GM12864 (cell line): ENCODE measurements around the gene PTPRT.

Experiments
- DNase-seq: peaks from one replicate; pipeline ENCODE4 v3.0.0-alpha.2; 2011; ENCODE audit warnings: low read depth
- H3K4me3 ChIP-seq: 2 replicates; pipeline ENCODE4 v1.5.1; 2011; ENCODE audit warnings: mild to moderate bottlenecking, low read depth, low read length, control low read depth
- CTCF ChIP-seq: IDR thresholded peaks from 2 replicates; pipeline ENCODE4 v1.5.1; 2011; ENCODE audit warnings: low read depth, mild to moderate bottlenecking, moderate library complexity, low read length, control low read depth, inconsistent platforms; ENCODE audit errors: missing control alignments

The PTPRT gene

GRCh38 chr20:42873259-42873658, 316.4 kb downstream of the PTPRT start:
- no peak overlapping the region for H3K4me3 ChIP-seq
- DNase-seq: no peak
- no peak for TF ChIP-seq CTCF

- TF ChIP-seq CTCF: no peak
- H3K4me3 ChIP-seq: no peak overlapping the region
- DNase-seq: no peak
Measured at GRCh38 chr20:42864116-42864515, 325.6 kb downstream of the PTPRT start.

GRCh38 chr20:42862446-42862845, 327.3 kb downstream of the PTPRT start:
- no peak for TF ChIP-seq CTCF
- no peak overlapping the region for H3K4me3 ChIP-seq
- DNase-seq: no peak

- no peak overlapping the region for H3K4me3 ChIP-seq
- no peak for TF ChIP-seq CTCF
- no peak for DNase-seq
Measured at GRCh38 chr20:42857446-42857845, 332.3 kb downstream of the PTPRT start.

GRCh38 chr20:42855896-42856295, 333.8 kb downstream of the PTPRT start:
- no peak for DNase-seq
- H3K4me3 ChIP-seq: no peak overlapping the region
- TF ChIP-seq CTCF: no peak

GRCh38 chr20:42852691-42853090, 337.0 kb downstream of the PTPRT start:
- TF ChIP-seq CTCF: no peak
- DNase-seq: no peak
- no peak overlapping the region for H3K4me3 ChIP-seq

GRCh38 chr20:42846784-42847490, 342.8 kb downstream of the PTPRT start:
- no peak for DNase-seq
- TF ChIP-seq CTCF: no peak
- H3K4me3 ChIP-seq: no peak overlapping the region
